Right atrium auricular region (tissue), 2 donors: Measurements from ENCODE around the gene CFAP68. TPM values are rescaled to one million over a fixed set of nuclear protein-coding genes. Genes with fewer than 3 reads are reported as not detected.
"Not testable (repeated sequence)": the region's sequence is repeated elsewhere in the genome, so short reads cannot be mapped to it uniquely, and the experiment has no call there.

Experiments used
- DNase-seq: peaks from one replicate; pipeline ENCODE4 v3.0.0-alpha.2; 2019; ENCODE audit warnings: low spot score
- H3K27ac ChIP-seq, 2 donors: fragments of 200-600 bp; sonication (generic); 1 replicate in 1 of 2; 2 replicates in 1 of 2; pipeline ENCODE4 v1.5.1; 2016 to 2019
- H3K27me3 ChIP-seq, 2 donors: fragments of 200-600 bp; sonication (generic); one replicate each; pipeline versions ENCODE4 v1.5.1 to v1.6.0; 2017 to 2019
- H3K36me3 ChIP-seq: fragments of 200-600 bp; sonication (generic); one replicate; pipeline ENCODE4 v1.5.1; 2016
- H3K4me1 ChIP-seq, 2 donors: fragments of 200-600 bp; sonication (generic); one replicate each; pipeline versions ENCODE4 v1.5.1 to v1.6.0; 2017 to 2019
- H3K4me3 ChIP-seq, 2 donors: fragments of 200-600 bp; sonication (generic); 1 replicate in 1 of 2; 2 replicates in 1 of 2; pipeline ENCODE4 v1.5.1; 2017 to 2019; ENCODE audit warnings: mild to moderate bottlenecking in 1 of 2, moderate library complexity in 1 of 2
- H3K9me3 ChIP-seq, 2 donors: fragments of 200-600 bp; sonication (generic); one replicate each; pipeline ENCODE4 v1.5.1; 2019
- CTCF ChIP-seq, 2 donors: fragments of 200-600 bp; sonication (generic); IDR thresholded peaks; one replicate each; pipeline ENCODE4 v1.5.1; 2019; ENCODE audit warnings: antibody characterized with exemption in 2 of 2
- total RNA-seq, 2 donors: library from RNA; depleted of rRNA; stranded (reverse); fragments of >200 nt; gene quantifications; one replicate each; pipeline ENCODE4 v1.1.0, GENCODE V29; 2016

Gene CFAP68
- total RNA-seq, 2 donors from 2014 or later, result 27.7 to 40.9 TPM

- Histone ChIP-seq H3K27me3 (no peaks in the 10 kb centered on the region), H3K36me3 (no peaks in the 10 kb centered on the region), H3K4me3 (peak overlapping the region; percentile 34 to 49), H3K9me3 (no peaks in the 10 kb centered on the region), H3K4me1 (peaks cover 0 to 50% of the 10 kb centered on the region in 2 donors), H3K27ac (peak overlapping the region; percentile 89 to 98)
- TF ChIP-seq CTCF (IDR thresholded peaks at IDR 0.05), result no peak
- peak; percentile 96 for DNase-seq
Observed at GRCh38 chr11:111926505-111927391, 47.4 kb downstream of the CFAP68 start.

- no peak for DNase-seq
- Histone ChIP-seq H3K27ac (no peak overlapping the region), H3K9me3 (no peaks in the 10 kb centered on the region), H3K4me3 (no peak overlapping the region), H3K36me3 (no peaks in the 10 kb centered on the region), H3K4me1 (peaks cover 0 to 30% of the 10 kb centered on the region in 2 donors), H3K27me3 (no peaks in the 10 kb centered on the region)
- no peak for TF ChIP-seq CTCF (IDR thresholded peaks at IDR 0.05)
Observed at GRCh38 chr11:111930472-111930871, 51.1 kb downstream of the CFAP68 start.

- peaks cover 2 to 28% of the 10 kb centered on the region in 2 donors for H3K4me1 ChIP-seq
- no peaks in the 10 kb centered on the region for H3K9me3 ChIP-seq
- no peak for DNase-seq
- H3K4me3 ChIP-seq, result no peak overlapping the region
- no peaks in the 10 kb centered on the region for H3K36me3 ChIP-seq
- no peak overlapping the region for H3K27ac ChIP-seq
- H3K27me3 ChIP-seq, result no peaks in the 10 kb centered on the region
- TF ChIP-seq CTCF (IDR thresholded peaks at IDR 0.05), result no peak
Observed at GRCh38 chr11:111932611-111932950, 53.2 kb downstream of the CFAP68 start.

GRCh38 chr11:111933176-111933575 lies 53.8 kb downstream of the CFAP68 start:
- H3K4me3 ChIP-seq, H3K27ac ChIP-seq, H3K27me3 ChIP-seq, H3K9me3 ChIP-seq, H3K36me3 ChIP-seq: not testable (repeated sequence)
- H3K4me1 ChIP-seq, result peaks cover 2 to 33% of the 10 kb centered on the region in 2 donors
- DNase-seq, result peak; percentile 54

- Histone ChIP-seq H3K4me3 (no peak overlapping the region), H3K9me3 (no peaks in the 10 kb centered on the region), H3K4me1 (peaks cover 2 to 40% of the 10 kb centered on the region in 2 donors), H3K27ac (no peak overlapping the region), H3K36me3 (no peaks in the 10 kb centered on the region), H3K27me3 (no peaks in the 10 kb centered on the region)
- DNase-seq, result no peak
- no peak for TF ChIP-seq CTCF (IDR thresholded peaks at IDR 0.05)
Observed at GRCh38 chr11:111933872-111934271, 54.5 kb downstream of the CFAP68 start.

- H3K9me3 ChIP-seq, result no peaks in the 10 kb centered on the region
- no peaks in the 10 kb centered on the region for H3K27me3 ChIP-seq
- peak overlapping the region in 1 of 2 donors; percentile 78 for H3K27ac ChIP-seq
- H3K4me3 ChIP-seq, result no peak overlapping the region
- no peak for TF ChIP-seq CTCF (IDR thresholded peaks at IDR 0.05)
- no peak for DNase-seq
- H3K4me1 ChIP-seq, result peaks cover 2 to 44% of the 10 kb centered on the region in 2 donors
- no peaks in the 10 kb centered on the region for H3K36me3 ChIP-seq
Observed at GRCh38 chr11:111934306-111934705, 55.0 kb downstream of the CFAP68 start.

Other genes starting within 250 kb of the CFAP68 start
- 10 to 100 TPM in 1 of 2 donors, 1 to 10 TPM in 1; 6.5 to 13.2 TPM for gene PPP2R1B, start 113.2 kb upstream of the CFAP68 start, total RNA-seq
- 10 to 100 TPM; 22.2 to 32.4 TPM for gene ALG9, start 8.0 kb upstream of the CFAP68 start, total RNA-seq
- 1 to 10 TPM in 1 of 2 donors, under 1 TPM in 1; 0.90 to 2.0 TPM for gene FDXACB1, start 376 bp upstream of the CFAP68 start, total RNA-seq
- 1,000 to 10,000 TPM; 2,961 to 3,608 TPM for gene CRYAB, start 32.2 kb downstream of the CFAP68 start, total RNA-seq
- 10 to 100 TPM in 1 of 2 donors, 1 to 10 TPM in 1; 5.5 to 13.0 TPM for gene HSPB2, start 33.2 kb downstream of the CFAP68 start, total RNA-seq
- gene C11orf52, start 39.4 kb downstream of the CFAP68 start, total RNA-seq, result 1 to 10 TPM; 1.5 to 8.3 TPM
- gene DIXDC1, start 57.8 kb downstream of the CFAP68 start, total RNA-seq, result 10 to 100 TPM; 25.7 to 50.9 TPM
- 10 to 100 TPM; 58.5 to 98.1 TPM for gene DLAT, start 145.9 kb downstream of the CFAP68 start, total RNA-seq
- 1 to 10 TPM; 1.2 to 1.7 TPM for gene PIH1D2, start 194.5 kb downstream of the CFAP68 start, total RNA-seq
- 1 to 10 TPM; 4.4 to 7.0 TPM for gene NKAPD1, start 194.8 kb downstream of the CFAP68 start, total RNA-seq
- gene TIMM8B, start 207.2 kb downstream of the CFAP68 start, total RNA-seq, result 10 to 100 TPM; 54.3 to 61.4 TPM
- gene SDHD, start 207.3 kb downstream of the CFAP68 start, total RNA-seq, result 100 to 1,000 TPM; 113 to 166 TPM